Chondrocyte (in vitro differentiated cells): ENCODE results near the gene CTNND2. TPM values are rescaled to one million over a fixed set of nuclear protein-coding genes. Genes with fewer than 3 reads are reported as not detected.

ENCODE experiments used
- DNase-seq: peaks from one replicate; pipeline ENCODE4 v3.0.0; 2021; ENCODE audit warnings: mixed read lengths, low spot score
- H3K27ac Mint-ChIP-seq: one replicate; pipeline ENCODE4 v1.8.0; 2021; ENCODE audit warnings: mild to moderate bottlenecking, moderate library complexity, mixed read lengths; ENCODE audit not compliant: unreplicated experiment
- H3K27me3 Mint-ChIP-seq: 2 replicates; pipeline ENCODE4 v1.8.0; 2021; ENCODE audit warnings: low read depth, mixed read lengths
- H3K36me3 Mint-ChIP-seq: 2 replicates; pipeline ENCODE4 v1.8.0; 2021; ENCODE audit warnings: low read depth, mixed read lengths
- H3K4me1 Mint-ChIP-seq: 2 replicates; pipeline ENCODE4 v1.8.0; 2021; ENCODE audit warnings: low read depth, mild to moderate bottlenecking, mixed read lengths
- H3K4me3 Mint-ChIP-seq: one replicate; pipeline ENCODE4 v1.8.0; 2021; ENCODE audit warnings: mild to moderate bottlenecking, moderate library complexity, mixed read lengths; ENCODE audit not compliant: unreplicated experiment
- H3K9me3 Mint-ChIP-seq: 2 replicates; pipeline ENCODE4 v1.8.0; 2021; ENCODE audit warnings: low read depth, mixed read lengths
- total RNA-seq: library from RNA; stranded (reverse); gene quantifications from 3 replicates; pipeline ENCODE4 v1.2.1, GENCODE V29; 2021
- TF ChIP-seq, protein P1 (sequence below): fragments of 200-600 bp; sonication (generic); IDR thresholded peaks from 2 replicates; pipeline ENCODE4 v1.5.0; 2021; ENCODE audit warnings: antibody characterized with exemption, mild to moderate bottlenecking, moderate library complexity

The CTNND2 gene
- total RNA-seq, 1 donor from 2014 or later, result 2.1 TPM

DNA sequence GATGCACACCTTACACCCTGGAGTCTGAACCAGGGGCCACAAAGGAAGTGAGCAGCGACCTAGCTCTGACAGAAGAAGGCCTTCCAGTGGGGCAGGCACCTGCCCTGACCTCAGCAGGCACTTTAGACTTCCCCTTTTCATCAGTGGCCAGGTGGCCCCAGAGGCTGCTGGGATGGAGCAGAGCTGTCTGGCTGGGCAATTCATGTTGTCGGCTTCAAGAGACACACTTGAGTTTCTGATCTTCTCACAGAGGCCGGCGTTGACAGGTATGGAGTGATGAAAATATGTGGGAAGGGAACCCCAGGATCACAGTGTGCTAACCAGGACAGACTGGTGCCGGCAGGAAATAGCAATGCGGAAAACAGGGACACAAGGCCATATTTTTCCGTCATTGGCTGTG lies 375.5 kb downstream of the CTNND2 start:
- TF ChIP-seq, protein P1, sequence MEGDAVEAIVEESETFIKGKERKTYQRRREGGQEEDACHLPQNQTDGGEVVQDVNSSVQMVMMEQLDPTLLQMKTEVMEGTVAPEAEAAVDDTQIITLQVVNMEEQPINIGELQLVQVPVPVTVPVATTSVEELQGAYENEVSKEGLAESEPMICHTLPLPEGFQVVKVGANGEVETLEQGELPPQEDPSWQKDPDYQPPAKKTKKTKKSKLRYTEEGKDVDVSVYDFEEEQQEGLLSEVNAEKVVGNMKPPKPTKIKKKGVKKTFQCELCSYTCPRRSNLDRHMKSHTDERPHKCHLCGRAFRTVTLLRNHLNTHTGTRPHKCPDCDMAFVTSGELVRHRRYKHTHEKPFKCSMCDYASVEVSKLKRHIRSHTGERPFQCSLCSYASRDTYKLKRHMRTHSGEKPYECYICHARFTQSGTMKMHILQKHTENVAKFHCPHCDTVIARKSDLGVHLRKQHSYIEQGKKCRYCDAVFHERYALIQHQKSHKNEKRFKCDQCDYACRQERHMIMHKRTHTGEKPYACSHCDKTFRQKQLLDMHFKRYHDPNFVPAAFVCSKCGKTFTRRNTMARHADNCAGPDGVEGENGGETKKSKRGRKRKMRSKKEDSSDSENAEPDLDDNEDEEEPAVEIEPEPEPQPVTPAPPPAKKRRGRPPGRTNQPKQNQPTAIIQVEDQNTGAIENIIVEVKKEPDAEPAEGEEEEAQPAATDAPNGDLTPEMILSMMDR, result no peak
- Mint-ChIP-seq H3K9me3 (no peaks in the 10 kb centered on the region), H3K4me3 (no peak overlapping the region)

DNA sequence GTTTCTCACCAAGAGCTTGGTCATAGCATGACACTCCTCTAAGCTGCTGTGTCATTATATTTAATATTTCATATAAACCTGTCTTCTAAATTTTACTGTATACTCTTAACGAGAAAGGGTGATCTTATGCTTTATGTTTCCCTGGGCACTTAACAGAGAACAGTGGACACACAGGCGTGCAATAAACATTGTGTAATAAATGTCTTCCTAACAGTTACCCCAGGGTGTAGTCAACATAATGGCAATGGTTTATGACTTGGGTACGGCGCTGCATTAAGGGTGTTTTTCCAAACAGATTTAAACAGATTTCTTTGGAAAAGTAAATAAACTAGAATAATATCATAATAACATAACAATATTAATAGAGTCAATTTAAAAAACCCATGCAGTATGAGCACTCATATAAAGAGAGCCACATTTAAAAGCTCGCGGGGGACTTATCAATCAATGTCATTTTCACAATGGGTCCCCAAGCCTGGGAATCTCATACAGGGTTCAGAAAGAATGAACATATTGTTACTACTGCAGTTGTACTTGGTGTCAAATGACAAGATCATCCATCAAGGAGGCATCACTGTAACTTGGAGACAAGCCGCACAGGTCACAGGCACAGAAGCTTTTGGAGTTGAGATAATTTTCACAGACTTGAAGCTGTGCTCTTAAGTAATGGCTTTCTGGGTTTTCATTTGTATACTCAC lies 376.4 kb downstream of the CTNND2 start:
- H3K27me3 Mint-ChIP-seq, result peaks cover 5% of the 10 kb centered on the region
- no peaks in the 10 kb centered on the region for H3K36me3 Mint-ChIP-seq
- TF ChIP-seq, protein P1, result no peak
- DNase-seq, result no peak
- no peak overlapping the region for H3K27ac Mint-ChIP-seq
- H3K9me3 Mint-ChIP-seq, result no peaks in the 10 kb centered on the region
- H3K4me3 Mint-ChIP-seq, result no peak overlapping the region
- peaks cover 5% of the 10 kb centered on the region for H3K4me1 Mint-ChIP-seq

More for the DNA sequence above, 375.5 kb downstream of the CTNND2 start:
- H3K4me1 Mint-ChIP-seq, result peaks cover 5% of the 10 kb centered on the region
- no peak for DNase-seq
- no peaks in the 10 kb centered on the region for H3K36me3 Mint-ChIP-seq
- peaks cover 5% of the 10 kb centered on the region for H3K27me3 Mint-ChIP-seq
- no peak overlapping the region for H3K27ac Mint-ChIP-seq

DNA sequence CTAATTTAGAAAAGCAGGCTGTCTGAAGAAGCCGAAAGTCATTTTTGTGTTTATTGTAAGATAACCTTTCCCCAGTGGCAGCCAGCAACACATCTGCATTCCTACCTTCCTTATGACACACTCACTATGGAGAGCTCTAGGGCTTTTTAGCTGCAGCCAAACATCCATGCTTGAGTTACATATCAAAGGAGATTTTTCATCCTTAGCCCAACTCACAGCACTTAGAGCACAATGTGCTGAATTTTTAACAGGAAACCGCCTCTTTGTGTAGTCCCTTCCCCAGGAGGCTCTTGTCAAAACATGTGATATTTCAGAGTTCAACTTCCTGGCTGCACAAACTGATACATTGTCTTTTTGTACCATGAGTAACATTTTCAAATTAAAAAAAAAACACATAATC lies 379.2 kb downstream of the CTNND2 start:
- H3K4me1 Mint-ChIP-seq, result peaks cover 5% of the 10 kb centered on the region
- peaks cover 2% of the 10 kb centered on the region for H3K9me3 Mint-ChIP-seq
- no peak for DNase-seq
- TF ChIP-seq, protein P1, result no peak
- no peak overlapping the region for H3K4me3 Mint-ChIP-seq
- H3K27ac Mint-ChIP-seq, result no peak overlapping the region
- H3K36me3 Mint-ChIP-seq, result no peaks in the 10 kb centered on the region
- peaks cover 4% of the 10 kb centered on the region for H3K27me3 Mint-ChIP-seq

DNA sequence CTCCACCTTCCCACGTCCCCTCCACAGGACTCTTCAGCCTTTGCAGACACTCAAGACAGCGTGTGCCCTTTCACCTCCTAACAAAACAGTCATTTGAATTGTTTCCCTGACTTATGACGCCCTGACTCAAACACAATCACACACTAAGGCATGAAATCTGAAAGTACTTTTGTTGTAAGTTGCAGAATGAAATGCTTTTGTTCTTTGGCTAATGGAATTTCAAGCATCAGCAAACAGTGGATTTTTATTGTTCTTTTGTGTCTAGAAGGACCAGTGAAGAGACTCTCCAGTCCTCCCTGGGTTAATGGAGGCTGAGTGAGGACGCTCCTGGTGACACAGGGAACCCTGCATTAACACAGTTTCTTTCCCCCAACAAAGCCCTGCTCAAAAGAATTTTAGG lies 380.1 kb downstream of the CTNND2 start:
- no peak for DNase-seq
- H3K27me3 Mint-ChIP-seq, result peaks cover 4% of the 10 kb centered on the region
- peaks cover 5% of the 10 kb centered on the region for H3K4me1 Mint-ChIP-seq
- H3K36me3 Mint-ChIP-seq, result no peaks in the 10 kb centered on the region
- H3K4me3 Mint-ChIP-seq, result no peak overlapping the region
- H3K27ac Mint-ChIP-seq, result no peak overlapping the region
- TF ChIP-seq, protein P1, result no peak
- H3K9me3 Mint-ChIP-seq, result peaks cover 2% of the 10 kb centered on the region

DNA sequence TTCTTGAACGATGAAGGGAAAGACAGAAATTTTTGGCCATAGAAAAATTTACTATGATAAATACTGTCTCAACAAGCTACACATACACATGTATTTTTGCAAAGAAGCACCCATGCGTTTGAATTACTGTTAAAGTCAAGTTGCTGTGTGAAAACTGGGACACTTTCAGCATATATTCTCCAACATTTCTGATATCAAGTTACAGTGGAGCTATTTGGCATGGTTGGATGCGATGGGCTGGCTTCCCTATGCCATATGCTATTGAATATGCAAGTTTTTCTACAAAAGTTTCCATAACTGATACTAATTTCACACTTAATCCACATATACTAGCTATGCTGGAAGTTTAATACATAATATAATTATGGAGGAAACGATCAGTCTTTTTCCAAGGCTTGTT lies 381.4 kb downstream of the CTNND2 start:
- peaks cover 2% of the 10 kb centered on the region for H3K9me3 Mint-ChIP-seq
- no peaks in the 10 kb centered on the region for H3K36me3 Mint-ChIP-seq
- no peak overlapping the region for H3K4me3 Mint-ChIP-seq
- TF ChIP-seq, protein P1, result no peak
- H3K4me1 Mint-ChIP-seq, result peaks cover 5% of the 10 kb centered on the region
- no peaks in the 10 kb centered on the region for H3K27me3 Mint-ChIP-seq
- DNase-seq, result no peak
- H3K27ac Mint-ChIP-seq, result no peak overlapping the region
